22Rv1 (cell line): ENCODE results near the gene CROCC.

Experiments
- CTCF ChIP-seq: fragments of 450-650 bp; IDR thresholded peaks from 2 replicates; pipeline ENCODE4 v1.5.1; 2017; ENCODE audit warnings: mild to moderate bottlenecking
- ZFX ChIP-seq: fragments of 450-650 bp; IDR thresholded peaks from 2 replicates; pipeline ENCODE4 v1.6.1; 2017; ENCODE audit warnings: antibody characterized with exemption, borderline replicate concordance

GRCh38 chr1:16960560-16961296 is 39.0 kb downstream of the CROCC start:
- TF ChIP-seq CTCF (peak; percentile 92), ZFX (no peak)
